HG02973 (cell line): ENCODE measurements around the gene IFNL2.
"Not testable (repeated sequence)": the region's sequence is repeated elsewhere in the genome, so short reads cannot be mapped to it uniquely, and the experiment has no call there.

Experiments used
- ATAC-seq: cut with Tn5 transposase; IDR thresholded peaks from one replicate; pipeline ENCODE4 v1.9.1; 2021; ENCODE audit warnings: moderate library complexity; ENCODE audit not compliant: unreplicated experiment

The IFNL2 gene

GRCh38 chr19:39296055-39296645 is 28.0 kb downstream of the IFNL2 start, which contains the start of gene IFNL1:
Gene IFNL1 (plus strand): TSS chr19:39296407. CDS start chr19:39296422, 15 bp downstream.
- ATAC-seq = no peak

- ATAC-seq = no peak
Observed at GRCh38 chr19:39296906-39297305, 28.7 kb downstream of the IFNL2 start.

DNA sequence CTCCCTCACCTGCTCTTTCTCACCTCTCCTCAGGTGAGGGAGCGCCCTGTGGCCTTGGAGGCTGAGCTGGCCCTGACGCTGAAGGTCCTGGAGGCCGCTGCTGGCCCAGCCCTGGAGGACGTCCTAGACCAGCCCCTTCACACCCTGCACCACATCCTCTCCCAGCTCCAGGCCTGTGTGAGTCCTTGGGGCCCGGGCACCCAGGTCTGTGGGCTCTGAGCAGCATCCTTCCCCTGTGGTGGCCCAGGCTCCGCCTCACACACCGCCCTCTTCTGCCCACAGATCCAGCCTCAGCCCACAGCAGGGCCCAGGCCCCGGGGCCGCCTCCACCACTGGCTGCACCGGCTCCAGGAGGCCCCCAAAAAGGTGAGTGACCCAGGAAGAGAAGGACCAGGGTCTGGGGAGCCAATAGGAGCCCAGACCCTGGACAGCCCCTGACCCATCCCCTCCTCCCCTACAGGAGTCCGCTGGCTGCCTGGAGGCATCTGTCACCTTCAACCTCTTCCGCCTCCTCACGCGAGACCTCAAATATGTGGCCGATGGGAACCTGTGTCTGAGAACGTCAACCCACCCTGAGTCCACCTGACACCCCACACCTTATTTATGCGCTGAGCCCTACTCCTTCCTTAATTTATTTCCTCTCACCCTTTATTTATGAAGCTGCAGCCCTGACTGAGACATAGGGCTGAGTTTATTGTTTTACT is 29.9 kb downstream of the IFNL2 start:
- ATAC-seq = no peak

DNA sequence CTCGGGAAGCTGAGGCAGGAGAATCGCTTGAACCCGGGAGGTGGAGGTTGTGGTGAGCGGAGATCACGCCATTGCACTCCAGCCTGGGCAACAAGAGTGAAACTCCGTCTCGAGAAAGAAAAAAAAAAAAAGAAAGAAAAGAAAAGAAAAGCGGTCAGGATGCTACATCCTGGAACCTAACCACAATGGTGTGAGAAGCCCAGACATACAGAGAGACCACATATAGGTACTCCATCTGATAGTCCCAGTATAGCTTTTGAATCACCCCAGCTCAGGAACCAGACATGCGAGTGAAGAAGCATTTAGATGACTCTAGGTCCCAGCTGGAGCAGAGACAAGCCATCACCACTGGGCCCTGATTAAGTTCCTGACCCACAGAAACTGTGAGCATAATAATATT is 31.2 kb downstream of the IFNL2 start:
- no peak for ATAC-seq

DNA sequence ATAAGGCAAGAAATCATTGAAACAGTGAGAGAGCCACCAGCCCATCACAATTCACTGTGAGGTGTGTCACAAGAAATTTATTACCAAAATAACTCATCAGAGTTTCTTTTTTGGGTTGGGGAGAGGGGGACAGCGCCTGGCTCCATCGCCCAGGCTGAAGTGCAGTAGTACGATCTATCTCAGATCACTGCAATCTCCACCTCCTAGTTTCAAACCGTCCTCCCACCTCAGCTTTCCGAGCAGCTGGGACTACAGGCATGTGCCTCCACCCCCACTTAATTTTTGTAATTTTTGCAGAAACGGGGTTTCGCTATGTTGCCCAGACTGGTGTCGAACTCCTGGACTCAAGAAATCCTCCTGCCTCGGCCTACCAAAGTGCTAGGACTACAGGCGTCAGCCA is 31.6 kb downstream of the IFNL2 start:
- ATAC-seq = no peak

DNA sequence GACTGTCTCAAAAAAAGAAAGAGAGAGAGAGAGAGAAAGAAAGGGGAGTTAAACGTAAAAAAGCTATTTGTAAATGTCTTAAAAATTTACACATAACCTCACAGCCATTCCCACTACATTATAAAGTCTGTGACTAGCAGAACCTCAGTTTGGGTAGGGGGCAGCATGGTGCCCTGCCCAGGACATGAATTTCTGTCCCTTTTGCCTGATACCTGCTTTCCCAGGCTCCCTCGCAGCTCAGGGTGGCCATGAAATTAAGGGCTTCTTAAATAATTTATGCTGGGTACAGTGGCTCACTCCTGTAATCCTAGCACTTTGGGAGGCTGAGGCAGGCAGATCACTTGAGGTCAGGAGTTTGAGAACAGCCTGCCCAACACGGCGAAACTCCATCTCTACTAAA is 32.8 kb downstream of the IFNL2 start:
- ATAC-seq = no peak

DNA sequence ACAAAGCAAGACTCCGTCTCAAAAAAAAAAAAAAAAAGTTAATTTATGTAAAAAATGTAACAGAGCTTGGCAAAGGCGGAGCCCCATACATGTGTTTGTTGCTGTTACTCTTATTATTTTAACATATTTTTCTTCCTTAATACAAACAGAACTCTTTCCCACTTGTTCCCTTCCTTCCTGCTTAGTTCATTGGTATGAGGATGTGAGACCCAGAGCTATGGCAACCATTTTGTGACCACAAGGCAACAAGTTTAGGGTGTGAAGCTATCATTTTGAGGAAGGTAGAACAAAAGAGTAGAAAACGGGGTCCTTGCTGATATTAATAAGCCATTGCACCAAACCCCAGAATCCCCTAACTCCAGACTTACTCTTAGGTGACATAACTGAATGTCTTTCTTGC is 33.4 kb downstream of the IFNL2 start:
- no peak for ATAC-seq

- ATAC-seq = no peak
Observed at GRCh38 chr19:39303373-39304184, 35.4 kb downstream of the IFNL2 start.

- ATAC-seq = no peak
Observed at GRCh38 chr19:39304185-39304513, 36.0 kb downstream of the IFNL2 start.

- no peak for ATAC-seq
Observed at GRCh38 chr19:39304701-39305571, 36.7 kb downstream of the IFNL2 start.

- ATAC-seq = no peak
Observed at GRCh38 chr19:39306075-39306474, 37.9 kb downstream of the IFNL2 start.

DNA sequence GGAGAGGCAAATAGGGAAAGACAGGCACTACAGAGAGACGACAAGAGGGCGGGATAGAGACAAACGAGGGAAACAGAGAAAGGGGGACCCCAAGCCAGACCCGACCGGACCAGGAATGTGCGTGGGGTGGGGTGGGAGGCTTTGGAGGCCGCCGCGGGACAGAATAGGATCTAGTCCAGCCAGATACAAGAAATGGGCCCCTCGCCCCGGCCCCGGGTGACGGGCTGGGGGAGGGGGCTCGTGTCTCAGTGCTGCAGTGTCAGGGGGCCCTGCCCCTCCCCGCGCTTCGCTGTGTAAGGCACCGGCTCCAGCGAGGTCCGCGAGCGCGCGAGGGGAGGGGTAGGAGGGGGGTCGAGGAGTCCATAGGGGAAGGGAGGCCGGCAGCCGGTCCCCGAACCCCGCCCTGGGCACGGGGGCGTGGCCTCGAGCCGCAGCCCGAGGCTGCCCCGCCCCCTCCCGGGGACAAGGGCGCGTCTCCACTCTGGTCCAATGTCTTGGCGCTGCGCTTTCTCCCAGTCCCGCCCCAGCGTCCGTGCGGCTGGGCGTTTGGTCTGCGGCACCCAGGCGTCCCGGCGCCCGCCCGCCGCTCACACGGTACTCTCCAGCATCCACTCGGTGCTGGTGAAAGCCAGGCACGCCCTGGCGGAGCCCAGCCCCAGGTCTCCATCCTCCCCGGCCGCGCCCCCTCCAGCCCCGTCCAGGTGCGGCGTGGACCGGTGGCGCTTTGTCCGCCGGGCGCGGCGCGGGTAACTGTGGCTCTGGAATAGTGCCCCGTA is 39.0 kb downstream of the IFNL2 start:
- no peak for ATAC-seq

DNA sequence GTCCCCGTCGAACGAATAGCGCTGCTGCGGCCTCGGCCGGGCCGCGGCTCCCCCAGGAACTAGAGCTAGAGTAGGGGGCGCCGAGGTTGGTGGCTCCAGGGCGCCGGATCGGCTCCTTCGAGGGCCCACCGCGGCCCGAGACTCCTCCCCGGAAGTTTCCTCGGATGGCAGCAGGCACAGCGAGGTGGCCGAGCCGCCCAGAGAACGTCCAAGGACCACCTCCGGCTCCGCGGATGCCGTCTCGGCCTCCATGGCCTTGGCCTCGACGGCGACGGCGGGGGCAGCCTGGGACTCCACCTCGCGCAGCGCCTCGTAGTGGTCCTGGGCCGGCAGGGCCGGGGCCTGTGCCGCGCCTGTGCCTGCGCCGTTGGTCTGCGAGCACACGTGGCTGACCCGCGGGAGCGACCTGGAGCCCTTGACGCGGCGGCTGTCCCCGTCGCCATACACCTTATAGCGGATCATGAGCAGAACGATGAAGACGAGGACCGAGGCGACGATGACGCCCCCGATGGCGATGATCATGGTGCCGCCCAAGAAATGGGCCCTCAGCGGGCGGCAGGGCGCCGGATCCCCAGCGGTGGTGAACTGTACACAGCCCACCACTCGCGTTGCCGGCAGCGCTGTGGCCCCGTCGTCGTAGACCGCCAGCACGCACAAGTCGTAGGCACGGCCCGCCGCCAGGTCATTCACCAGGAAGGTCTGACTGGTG is 39.8 kb downstream of the IFNL2 start:
- no peak for ATAC-seq

DNA sequence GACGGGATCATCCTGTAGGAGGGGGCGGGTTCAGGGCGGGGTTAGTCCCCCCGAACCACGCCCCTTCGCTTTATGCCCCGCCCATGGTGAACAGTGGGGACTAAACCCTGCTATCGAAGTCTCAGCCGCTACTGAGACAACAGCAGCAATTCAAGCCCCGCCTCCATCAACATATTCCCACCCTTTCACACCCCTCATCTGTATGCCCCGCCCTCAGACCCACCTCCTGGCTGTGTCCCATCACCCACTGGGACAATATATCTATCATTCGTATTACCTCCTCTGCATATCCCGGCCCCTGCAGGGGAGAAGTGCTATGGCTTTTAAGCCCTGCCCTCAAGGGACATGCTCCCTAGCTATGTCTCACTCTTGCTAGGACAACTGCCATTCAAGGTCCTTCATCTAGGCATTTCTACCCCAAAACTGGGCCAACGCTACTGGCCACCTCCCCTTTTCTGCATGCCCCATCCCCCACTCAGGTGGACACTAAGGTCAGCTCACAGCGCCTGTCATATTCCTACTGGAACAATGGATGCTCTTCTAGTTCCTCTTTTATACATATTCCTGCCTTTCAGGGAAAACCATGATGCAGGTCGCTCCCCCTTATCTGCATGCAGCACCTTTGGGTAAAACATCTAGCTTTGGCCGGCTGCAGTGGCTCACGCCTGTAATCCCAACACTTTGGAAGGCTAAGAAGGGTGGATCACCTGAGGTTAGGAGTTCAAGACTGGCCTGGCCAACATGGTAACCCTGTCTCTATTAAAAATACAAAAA is 40.5 kb downstream of the IFNL2 start:
- ATAC-seq = no peak

DNA sequence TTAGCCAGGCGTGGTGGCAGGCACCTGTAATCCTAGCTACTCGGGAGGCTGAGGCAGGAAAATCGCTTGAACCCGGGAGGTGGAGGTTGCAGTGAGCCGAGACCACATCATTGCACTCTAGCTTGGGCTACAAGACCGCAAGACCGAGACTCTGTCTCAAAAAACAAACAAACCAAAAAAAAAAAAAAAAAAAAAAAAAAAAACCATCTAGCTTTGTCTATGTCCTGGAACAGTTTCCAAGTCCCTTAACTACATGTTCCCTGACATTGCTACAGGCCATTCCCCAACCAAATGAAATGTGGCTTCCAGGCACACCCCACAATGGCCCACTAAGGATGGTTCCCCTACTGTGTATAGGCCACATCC is 41.1 kb downstream of the IFNL2 start:
- not testable (repeated sequence) for ATAC-seq

DNA sequence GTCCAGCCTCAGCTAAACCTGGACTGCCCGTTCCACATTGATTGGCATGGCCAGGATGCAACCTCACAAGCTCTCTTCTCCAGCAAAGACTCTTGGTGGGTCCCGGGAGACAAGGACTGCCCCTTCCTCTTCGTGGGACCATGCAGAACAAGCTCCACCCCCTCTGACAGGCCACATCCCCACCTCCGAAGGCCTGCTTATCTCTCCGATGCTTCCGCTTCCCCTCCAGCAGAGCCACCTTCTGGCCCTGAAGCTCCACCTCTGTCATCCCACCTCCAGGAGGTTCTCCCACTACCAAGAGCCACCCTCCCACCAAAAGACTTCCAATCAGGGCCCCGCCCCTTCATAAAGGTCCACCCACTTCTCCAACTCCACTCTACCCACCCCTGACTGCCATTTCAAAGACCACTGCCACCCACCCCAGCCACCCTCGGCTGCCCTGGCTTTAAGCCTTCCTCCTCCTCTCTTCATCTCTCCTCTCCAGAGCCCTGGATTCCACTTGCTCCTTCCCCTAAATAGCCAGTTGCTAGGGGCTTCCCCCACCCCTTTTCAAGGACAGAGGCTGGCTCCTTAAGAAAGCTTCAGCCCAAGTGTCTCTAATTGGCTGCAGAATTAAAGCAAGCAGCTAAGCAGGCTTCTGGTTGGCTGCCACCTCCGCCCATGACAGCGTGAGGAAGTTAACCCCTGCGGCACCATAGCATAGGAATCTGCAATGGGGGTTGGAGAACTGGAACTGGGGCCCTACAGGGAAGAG is 42.5 kb downstream of the IFNL2 start:
- no peak for ATAC-seq

DNA sequence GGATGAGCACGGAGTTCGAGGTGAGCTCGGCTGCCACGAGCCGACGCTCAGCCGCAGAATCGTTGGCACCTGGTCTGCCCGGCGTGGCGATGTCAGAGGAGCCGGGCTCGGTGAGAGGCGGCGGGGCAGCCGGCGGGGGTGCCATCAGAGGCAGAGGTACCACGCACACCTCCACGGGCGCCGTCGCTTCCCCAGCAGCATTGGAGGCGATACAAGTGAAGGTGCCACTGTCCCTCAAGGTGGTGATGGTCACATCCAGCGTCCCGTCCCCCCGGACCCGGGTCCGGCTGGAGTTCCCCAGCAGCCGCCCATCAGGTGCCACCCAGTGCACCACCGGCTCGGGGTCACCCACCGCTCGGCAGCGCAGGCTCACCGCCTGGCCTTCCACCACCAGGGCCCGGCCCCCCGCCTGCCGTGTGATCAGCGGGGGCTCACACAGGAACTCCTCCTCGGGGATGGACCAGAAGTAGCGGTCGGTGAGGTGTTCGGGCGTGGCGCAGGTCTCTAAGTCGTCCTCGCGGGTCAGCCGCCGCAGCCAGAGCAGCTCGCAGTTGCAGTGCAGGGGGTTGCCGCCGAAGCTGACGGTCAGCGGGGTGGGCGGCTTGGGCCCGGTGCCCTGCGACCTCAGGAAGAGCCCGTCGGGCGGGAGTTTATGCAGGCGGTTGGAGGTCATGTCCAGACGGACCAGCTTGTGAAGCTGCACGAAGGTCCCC is 46.0 kb downstream of the IFNL2 start:
- no peak for ATAC-seq

- no peak for ATAC-seq
Observed at GRCh38 chr19:39315933-39316332, 47.7 kb downstream of the IFNL2 start.
